GM08714 (cell line): ENCODE data around the gene SNX32.

Experiments used
- H3K4me3 ChIP-seq: fragments of 200-500 bp; sonication (Bioruptor generic); 2 replicates; pipeline ENCODE4 v1.5.1; 2014; ENCODE audit warnings: mild to moderate bottlenecking, low read length, inconsistent platforms
- ZNF274 ChIP-seq: IDR thresholded peaks from 2 replicates; pipeline ENCODE4 v1.6.1; 2012; ENCODE audit warnings: mild to moderate bottlenecking, low read depth, low read length

The SNX32 gene

DNA sequence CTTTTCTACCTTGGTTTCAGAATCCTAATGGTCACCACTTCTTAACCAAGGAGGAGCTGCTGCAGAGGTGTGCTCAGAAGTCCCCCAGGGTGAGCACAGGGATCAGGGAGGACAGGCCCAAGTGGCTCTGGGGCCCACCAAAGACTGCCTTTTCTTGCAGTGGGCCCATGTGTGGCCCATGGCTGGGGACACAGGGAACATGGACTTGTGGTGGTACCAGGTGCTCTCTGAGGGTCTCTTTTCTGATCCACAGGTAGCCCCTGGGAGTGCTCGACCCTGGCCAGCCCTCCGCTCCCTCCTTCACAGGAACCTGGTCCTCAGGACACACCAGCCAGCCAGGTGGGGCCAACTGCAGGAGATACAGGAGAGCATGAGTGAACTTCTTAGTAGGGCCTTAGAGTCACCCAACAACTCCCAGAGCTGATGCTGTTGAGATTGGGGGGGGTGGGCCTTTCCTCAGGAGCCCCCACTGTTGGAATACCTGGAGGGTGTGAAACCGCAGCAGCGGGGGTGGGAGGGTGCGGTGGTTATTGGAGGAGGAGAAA, 28.5 kb downstream of the SNX32 start:
- no peak overlapping the region; the same call in 1 of the 2 replicates for H3K4me3 ChIP-seq
- TF ChIP-seq ZNF274, result no peak

DNA sequence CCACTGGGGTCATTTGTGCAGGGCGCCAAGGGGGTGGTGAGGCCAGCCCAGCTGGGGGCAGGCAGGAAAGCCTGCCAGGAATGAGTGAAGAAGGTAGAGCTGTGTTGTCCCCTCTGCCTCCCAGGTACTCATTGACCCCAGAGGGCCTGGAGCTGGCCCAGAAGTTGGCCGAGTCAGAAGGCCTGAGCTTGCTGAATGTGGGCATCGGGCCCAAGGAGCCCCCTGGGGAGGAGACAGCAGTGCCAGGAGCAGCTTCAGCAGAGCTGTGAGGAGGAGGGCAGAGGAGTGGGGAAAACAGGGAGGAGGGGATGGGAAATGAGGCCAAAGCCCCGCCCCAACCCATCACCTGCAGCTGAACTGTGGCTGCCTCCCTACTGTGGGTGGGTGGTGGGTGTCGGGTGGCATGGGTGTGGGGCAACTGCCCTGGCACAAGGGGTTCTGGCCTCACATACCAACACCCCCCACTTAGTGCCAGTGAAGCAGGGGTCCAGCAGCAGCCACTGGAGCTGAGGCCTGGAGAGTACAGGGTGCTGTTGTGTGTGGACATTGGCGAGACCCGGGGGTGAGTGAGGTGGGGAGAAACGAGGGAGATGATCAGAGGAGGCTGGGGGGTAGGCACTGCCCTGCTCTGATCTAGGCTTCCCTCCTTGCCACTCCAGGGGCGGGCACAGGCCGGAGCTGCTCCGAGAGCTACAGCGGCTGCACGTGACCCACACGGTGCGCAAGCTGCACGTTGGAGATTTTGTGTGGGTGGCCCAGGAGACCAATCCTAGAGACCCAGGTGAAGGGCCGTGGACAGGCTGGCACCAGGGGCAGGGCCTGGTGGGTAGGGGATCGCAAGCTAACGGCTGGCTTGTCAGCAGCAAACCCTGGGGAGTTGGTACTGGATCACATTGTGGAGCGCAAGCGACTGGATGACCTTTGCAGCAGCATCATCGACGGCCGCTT, 29.5 kb downstream of the SNX32 start:
- no peak overlapping the region for H3K4me3 ChIP-seq
- TF ChIP-seq ZNF274, result no peak

DNA sequence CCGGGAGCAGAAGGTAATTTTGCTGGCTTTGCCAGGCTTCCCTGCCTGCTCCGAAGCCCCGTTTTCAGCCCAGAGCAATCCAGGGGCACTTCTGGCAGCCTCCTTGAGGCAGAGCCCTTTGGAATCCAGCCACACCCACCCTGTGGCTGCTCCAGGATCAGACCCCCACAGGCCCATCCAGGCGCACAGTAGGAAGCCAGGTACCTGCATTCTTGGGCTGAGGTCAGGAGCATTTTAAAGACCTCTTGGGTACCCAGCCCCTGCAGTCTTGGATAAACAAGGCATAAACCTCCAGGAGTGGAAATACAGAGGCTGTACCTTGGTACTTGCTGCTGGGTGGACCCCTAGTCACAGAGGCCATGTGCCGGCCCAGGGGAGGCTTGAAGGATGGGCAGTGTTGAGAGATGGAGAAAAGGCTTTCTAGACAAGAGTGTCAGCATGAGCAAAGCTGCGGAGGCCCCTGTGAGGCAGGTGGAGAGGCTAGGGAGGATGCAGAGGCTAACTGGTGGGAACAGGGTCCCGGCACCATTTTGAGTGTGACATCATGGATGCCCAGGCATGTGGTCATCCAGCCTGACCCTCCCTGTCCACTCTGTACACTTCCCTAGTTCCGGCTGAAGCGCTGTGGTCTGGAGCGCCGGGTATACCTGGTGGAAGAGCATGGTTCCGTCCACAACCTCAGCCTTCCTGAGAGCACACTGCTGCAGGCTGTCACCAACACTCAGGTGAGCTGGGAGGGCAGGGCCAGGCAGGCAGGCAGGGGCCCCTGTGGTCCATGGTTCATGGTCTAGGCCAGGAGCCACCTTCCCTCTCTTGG, 30.3 kb downstream of the SNX32 start:
- TF ChIP-seq ZNF274, result no peak
- H3K4me3 ChIP-seq, result no peak overlapping the region

DNA sequence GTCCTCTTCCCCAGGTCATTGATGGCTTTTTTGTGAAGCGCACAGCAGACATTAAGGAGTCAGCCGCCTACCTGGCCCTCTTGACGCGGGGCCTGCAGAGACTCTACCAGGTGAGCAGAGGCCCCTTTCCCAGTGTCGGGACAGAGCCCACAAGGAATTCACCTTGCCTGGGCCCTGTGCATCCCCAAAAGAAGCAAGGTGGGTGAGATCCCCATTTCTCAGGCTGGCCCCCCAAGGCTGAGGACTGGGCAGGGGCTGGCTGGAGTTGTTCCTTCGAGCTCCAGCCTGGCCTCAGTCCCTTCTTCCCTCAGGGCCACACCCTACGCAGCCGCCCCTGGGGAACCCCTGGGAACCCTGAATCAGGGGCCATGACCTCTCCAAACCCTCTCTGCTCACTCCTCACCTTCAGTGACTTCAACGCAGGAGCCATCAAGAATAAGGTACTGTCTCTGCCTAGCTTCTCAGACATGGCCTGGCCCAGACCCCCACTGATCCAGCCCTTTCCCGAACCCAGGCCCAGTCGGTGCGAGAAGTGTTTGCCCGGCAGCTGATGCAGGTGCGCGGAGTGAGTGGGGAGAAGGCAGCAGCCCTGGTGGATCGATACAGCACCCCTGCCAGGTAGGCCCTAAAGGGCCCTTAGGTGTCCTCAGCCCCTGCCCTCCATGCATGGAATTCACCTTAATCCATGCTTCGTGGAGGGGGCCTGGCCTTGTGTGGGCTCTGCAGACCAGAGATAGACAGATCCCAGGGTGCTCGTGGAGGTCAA, 31.1 kb downstream of the SNX32 start:
- H3K4me3 ChIP-seq, result no peak overlapping the region
- TF ChIP-seq ZNF274, result no peak

DNA sequence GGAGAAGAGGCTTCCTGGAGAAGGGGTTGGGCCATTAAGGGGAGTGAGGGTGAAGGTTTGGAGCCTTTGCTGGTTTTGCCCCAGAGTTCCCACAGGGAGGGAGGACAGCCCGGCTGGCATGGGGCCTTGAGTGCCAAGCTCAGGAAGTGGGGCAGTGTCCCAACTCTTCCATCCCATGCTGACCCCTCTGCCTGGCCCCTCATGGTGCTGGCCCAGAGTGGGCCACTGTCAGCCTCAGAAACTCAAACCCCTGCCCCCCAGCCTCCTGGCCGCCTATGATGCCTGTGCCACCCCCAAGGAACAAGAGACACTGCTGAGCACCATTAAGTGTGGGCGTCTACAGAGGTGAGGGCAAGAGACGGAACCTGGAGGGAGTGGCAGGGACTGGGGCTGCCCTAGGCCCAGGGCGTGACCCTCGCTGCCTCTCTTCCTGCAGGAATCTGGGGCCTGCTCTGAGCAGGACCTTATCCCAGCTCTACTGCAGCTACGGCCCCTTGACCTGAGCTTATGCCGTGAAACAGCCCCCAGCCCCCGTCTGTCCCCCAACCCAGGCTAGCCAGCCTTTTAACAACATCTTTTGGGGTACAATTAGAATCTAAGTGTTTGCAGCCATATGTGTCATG, 31.9 kb downstream of the SNX32 start:
- no peak overlapping the region for H3K4me3 ChIP-seq
- no peak for TF ChIP-seq ZNF274

DNA sequence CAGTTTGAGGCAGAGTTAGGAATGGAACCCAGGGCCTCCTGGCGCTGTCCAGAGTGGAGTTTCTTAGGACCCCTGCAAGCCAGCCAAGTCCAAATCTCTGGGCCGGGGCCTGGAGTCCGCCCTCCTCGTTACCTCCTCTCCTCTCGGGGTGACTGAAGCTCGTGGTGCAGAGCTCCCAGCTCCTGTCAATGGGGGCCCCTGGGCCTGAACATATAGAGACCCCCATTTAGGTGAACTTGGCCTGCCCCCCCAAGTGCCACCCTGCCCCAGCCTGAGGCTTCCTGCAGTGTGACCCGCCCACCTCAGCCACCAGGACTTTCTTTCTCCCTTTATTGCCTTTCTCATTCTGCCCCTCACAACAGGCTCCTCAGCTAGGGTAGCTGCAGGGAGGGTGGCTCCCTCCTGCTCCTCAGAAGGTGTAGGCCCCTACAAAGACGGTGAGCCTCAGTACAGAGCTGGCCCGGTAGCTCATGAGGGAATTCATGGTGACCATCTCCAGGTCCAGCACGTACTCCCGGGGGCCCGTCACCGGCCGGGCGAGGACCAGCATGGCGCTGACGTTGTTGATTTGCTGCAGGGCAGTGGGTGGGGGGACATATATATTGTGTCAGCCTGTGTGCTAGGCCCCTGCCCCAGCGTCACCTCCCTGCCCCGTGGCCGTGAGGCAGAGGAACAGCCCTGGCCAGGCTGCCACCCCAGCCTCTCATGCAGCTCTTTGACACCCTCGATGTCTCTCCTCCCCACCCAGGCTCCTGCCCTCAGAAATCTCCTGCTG, 32.9 kb downstream of the SNX32 start:
- no peak overlapping the region for H3K4me3 ChIP-seq
- no peak for TF ChIP-seq ZNF274

DNA sequence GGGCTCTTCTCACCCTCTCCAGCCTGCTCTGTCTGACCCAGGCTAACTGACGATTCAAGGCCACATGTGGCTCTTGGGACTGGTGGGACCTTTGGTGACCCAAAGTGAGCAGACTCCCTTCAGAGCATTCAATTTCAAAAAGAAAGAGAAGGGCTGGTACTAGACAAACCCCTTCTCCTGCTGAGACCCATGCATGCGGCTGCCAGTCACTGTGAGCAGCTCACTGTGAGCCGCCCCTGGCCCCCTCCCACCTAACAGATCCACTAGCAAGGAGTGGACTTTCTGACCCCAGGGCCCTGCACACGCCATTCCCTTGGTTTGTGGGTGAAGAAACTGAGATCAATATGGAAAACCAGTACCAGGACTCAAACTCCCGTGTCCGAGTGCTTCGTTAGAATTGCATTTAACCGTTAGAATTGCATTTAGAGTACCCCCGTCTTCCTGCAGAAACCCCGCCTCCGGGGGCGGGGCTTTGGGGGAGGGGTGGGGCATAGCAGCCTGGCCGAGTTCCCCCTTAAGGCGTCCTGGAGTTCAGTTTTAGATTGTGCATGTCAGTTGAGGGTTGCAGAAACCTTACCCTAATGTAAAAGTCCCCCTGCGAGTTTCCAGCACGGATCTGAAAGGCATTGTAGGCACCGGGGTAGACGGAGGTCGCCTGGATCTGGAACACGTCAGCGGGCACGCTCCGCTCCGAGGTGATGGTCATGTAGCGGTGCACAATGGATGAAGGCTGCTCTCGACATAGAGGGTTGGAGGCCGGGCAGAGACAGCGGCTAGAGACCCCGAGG, 33.7 kb downstream of the SNX32 start:
- no peak for TF ChIP-seq ZNF274
- H3K4me3 ChIP-seq, result no peak overlapping the region

DNA sequence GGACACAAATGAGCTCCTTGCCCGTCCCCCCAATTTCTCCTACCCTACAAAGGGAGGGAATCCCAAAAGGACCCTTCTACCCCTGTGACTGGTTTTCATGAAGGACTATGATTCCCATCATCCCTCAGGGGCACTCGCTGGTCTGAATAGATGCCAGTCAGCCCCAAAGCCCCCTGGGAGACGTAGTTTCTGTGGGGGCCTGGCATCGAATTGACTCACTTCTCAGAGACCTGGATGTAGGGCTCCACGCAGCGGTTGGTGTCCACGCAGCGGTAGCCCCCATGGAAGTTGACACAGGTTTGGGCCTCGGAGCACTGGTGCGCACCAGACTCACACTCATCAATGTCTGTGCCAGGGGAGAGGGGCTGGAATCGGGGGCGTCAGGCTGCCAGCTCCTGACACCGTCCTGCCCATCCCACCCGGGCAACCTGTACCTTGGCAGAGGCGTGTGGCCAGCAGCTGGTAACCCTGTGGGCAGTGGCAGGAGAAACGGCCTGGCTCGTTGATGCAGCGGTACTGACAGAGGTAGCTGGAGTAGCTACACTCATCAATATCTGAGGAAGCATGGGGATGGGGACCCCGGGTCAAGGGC, 34.4 kb downstream of the SNX32 start:
- TF ChIP-seq ZNF274, result no peak
- no peak overlapping the region for H3K4me3 ChIP-seq

DNA sequence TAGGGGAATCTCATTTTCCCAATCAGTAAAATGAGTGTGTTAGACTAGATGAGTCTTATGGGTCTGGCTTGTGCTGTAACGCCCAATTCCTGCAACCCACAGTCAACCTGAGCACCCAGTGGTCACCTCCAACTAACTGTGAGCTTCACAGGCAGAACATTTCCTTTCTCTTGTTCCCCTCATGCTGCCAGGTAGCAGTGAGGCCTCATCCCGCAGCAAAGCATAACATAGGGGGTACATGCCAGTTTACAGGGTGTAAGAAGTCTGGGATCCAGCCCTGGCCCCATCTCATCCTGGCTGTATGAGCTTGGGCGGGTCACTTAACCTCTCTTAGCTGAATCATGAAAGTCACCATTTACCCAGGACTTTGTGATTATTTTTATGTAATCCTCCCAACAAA, 35.1 kb downstream of the SNX32 start:
- TF ChIP-seq ZNF274, result no peak
- H3K4me3 ChIP-seq, result no peak overlapping the region

DNA sequence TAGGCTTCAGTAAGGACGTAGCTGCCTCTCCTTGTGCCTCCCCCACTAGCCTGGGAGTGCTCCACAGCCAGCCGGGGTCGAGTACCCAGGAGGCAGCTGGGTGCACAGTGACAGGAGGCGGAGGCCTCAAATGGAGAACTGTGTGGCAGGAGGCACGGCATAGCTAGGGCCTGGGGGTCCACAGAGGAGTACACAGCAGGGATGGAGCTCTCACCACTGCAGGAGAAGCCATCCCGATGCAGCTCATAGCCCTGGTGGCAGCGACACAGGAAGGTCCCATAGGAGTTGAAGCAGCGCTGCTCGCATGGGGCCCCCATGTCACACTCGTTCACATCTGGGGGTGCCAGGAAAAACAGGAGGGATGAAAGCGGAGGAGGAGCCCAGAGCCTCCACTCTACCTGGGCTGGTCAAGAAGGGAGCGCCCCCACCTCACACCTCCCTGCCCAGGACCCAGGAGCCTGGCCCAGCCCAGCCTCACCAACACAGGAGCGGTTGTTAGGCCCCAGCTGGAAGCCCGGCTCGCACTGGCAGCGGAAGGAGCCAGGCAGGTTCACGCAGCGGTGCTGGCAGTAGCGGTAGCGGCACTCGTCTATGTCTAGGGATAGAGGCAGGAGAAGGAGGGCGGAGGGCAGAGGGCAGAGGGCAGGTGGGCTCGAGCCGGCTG, 36.0 kb downstream of the SNX32 start:
- H3K4me3 ChIP-seq, result no peak overlapping the region
- no peak for TF ChIP-seq ZNF274

DNA sequence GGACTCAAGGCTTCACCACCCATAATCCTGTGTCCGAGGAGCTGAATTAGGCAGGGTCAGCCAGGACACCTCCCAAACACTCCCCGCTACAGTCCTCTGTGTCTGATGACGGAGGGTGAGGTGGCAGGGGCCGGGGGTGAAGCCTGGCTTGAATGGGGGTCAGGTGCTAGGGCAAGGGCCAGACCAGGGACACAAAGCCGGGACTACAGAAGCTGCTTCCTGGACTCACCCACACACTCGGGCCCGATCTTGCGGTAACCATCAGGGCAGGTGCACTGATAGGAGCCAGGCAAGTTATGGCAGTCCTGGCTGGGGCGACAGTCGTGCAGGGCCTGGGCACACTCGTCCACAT, 36.5 kb downstream of the SNX32 start:
- TF ChIP-seq ZNF274, result no peak
- H3K4me3 ChIP-seq, result no peak overlapping the region
